GM18870 (cell line): ENCODE data around the gene OPN1MW3.
"Not testable (repeated sequence)": the region's sequence is repeated elsewhere in the genome, so short reads cannot be mapped to it uniquely, and the experiment has no call there.

Experiments
- ATAC-seq: cut with Tn5 transposase; IDR thresholded peaks from one replicate; pipeline ENCODE4 v1.9.1; 2021; ENCODE audit warnings: moderate library complexity; ENCODE audit not compliant: unreplicated experiment

The OPN1MW3 gene

DNA sequence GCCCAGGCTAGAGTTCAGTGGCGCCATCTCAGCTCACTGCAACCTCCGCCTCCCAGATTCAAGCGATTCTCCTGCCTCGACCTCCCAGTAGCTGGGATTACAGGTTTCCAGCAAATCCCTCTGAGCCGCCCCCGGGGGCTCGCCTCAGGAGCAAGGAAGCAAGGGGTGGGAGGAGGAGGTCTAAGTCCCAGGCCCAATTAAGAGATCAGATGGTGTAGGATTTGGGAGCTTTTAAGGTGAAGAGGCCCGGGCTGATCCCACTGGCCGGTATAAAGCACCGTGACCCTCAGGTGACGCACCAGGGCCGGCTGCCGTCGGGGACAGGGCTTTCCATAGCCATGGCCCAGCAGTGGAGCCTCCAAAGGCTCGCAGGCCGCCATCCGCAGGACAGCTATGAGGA is at the start of gene OPN1MW3:
Gene OPN1MW3 (plus strand): TSS at position 301 of the 400 bp plus-strand sequence. CDS start 38 bp downstream, at position 339.
- not testable (repeated sequence) for ATAC-seq

DNA sequence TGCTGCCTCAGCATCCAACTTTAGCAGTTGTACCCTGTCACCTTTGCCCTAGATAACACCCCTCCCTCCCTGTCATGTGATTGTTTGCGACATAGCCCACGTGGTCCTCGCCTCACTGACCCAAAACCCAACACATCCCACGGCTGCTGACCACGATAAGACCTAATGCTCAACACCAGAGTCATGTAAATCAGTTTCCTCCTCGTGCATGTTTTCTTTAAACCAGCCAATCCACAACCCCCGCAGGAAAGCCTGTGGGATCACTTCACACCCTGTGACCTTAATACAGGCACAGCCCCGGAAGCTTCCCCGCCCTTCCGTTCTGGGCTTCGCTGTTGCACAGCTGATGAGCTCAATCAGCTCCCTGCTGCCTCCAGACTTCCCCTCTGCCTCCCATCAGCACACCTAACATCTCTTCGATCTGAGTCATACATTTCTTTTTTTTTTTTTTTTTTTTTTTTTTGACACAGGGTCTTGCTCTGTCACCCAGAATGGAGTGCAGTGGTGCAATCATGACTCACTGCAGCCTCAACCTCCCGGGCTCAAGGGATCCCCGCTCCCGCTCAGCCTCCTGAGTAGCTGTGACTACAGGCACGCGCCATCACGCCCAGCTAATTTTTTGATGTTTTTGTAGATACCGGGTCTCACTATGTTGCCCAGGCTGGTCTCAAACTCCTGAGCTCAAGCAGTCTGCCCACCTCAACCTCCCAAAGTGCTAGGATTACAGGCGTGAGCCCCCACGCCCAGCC is 47.5 kb upstream of the OPN1MW3 start:
- not testable (repeated sequence) for ATAC-seq

DNA sequence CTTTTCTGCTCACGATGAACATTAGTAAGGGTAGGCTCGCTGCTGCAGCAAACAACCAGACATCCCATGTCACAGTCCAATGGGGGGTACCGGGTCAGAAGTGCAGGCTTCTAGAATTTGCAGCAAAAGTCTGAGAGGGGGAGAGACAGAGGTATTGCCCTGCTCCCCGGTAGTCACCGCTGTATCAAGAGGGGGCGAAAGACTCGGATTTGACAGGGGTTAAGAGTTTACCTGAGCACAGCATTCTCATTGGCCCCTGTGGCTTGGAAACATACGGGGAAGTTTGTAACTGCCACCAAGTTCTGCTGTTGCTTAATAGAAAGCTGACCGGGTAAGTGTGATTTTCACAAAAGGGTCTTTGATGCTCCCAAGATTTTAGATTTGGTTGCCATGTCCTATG is 46.3 kb upstream of the OPN1MW3 start:
- not testable (repeated sequence) for ATAC-seq

DNA sequence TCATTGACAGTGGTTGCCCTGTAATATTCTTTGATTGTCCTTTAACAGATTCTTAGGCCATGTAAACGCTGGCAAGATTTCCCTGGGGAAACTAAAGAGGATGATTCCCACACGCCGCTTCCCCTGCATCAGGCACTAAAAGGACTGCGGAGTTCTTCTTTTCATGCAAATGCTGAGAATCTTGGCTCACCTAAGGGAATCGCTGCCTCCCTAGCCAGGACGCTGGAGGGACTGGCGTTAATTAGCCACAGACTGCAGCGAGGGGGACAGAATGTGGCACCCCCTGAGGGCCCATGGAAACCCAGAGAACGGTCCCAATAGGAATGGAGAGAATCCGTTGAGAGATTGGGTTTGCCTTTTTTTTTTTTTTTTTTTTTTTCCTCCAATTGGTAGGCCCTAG is 45.9 kb upstream of the OPN1MW3 start:
- not testable (repeated sequence) for ATAC-seq

DNA sequence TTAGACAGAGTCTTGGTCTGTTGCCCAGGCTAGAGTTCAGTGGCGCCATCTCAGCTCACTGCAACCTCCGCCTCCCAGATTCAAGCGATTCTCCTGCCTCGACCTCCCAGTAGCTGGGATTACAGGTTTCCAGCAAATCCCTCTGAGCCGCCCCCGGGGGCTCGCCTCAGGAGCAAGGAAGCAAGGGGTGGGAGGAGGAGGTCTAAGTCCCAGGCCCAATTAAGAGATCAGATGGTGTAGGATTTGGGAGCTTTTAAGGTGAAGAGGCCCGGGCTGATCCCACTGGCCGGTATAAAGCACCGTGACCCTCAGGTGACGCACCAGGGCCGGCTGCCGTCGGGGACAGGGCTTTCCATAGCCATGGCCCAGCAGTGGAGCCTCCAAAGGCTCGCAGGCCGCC is 37.9 kb upstream of the OPN1MW3 start, which contains the start of gene OPN1MW2:
Gene OPN1MW2 (plus strand): TSS at position 301 of the 400 bp plus-strand sequence. CDS start 60 bp downstream, at position 361.
- not testable (repeated sequence) for ATAC-seq

DNA sequence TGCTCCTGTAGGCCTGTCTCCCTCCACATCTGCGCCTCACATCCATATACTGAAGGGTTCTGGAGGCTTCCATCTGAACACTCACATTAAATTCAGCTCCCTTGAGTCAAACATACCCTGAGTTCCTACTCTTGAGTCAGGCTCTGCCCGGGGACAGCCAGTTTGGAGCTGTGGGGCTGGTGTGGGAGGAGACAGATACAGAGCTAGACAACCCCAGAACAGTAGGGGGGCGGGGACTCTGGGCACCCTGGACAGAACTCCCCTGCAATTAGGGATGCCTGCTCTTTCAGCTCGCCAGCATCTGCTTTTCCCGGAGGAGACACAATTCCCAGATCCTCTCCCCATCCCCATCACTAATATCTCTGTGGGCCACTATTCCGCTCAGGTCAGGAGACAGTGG is 32.1 kb upstream of the OPN1MW3 start:
- not testable (repeated sequence) for ATAC-seq

DNA sequence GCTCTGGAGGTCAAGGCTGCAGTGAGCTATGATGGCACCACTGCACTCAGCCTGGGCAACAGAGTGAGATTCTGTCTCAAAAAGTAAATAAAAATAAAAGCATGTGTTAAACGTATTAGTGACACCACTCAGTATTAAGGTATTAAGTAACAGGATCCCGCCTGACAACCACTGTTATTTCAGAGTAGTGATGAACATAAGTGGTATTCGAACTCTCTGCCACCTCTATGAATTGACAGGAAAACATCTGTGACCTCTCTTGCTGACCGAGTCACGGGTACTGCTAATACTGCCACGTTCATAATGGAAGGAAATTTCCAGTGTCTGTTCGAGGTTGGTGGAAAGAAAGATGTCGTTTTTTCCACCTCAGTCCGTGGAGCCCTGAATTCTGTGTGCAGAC is 30.7 kb upstream of the OPN1MW3 start:
- ATAC-seq, result not testable (repeated sequence)

DNA sequence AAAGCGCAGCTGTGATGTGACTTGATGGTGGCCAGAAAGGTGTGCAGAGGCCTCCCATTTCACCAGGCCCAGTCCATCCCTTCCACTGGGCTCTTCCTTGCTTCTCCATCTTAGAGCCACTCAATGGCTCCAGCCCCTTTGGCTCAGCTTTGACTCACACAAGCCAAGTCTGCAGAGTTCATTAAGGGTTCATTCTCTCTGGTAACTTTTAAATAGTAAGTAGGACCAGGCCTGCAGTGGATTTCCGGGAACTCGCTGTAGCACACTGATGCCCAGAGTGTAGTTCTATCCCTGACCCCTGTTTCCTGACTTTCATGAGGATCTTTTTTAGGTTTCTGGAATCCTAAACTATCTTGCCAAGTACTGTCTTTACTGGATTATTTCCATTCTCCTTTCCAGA is 25.9 kb upstream of the OPN1MW3 start:
- not testable (repeated sequence) for ATAC-seq

DNA sequence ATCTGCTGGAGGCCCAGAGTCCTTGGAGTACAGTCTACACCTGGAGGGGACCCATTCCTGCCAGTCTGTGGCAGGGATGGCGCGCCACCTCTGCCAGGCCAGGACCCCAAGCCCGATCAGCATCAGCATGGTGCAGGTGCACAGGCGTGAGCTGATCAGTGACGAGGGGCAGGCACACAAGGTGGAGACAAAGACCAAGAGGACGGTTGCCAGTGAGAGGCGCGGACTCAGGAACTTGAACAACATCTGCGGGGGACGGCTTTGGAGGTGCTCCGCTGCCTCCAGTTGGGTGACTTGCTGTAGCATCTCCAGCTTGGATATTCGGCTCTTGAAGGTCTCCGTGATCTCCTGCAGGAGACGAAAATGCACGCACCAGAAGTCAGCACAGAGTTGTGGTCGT is 23.8 kb upstream of the OPN1MW3 start:
- ATAC-seq, result not testable (repeated sequence)

DNA sequence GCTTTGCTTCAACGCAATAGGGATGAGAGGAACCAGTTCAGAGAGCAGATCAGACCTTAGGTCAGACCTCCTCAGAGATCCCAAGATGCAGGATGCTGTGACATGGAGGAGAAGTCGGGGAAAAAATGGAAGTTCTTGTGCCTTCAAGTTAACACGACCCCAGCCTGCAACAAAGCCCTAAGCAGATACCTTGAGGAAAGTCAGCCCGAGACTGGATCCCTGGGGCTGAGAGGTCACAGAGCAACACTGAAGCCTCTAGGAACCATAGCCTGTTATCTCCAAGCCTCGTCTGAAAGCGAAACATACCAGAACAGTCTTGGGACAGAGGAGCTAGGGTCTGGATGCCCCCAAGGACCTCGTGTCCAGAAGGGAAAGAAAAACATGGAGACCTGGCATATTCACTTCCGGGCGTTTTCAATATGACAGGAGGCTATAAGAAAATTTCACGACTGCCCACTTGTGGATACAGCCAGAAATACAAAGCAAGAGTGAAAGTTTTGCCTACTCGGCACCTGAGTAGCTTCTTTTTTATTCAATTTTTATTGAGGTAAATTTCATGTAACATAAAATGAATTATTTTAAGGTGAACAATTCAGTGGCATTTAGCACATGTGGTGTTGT is 18.3 kb upstream of the OPN1MW3 start:
- not testable (repeated sequence) for ATAC-seq

DNA sequence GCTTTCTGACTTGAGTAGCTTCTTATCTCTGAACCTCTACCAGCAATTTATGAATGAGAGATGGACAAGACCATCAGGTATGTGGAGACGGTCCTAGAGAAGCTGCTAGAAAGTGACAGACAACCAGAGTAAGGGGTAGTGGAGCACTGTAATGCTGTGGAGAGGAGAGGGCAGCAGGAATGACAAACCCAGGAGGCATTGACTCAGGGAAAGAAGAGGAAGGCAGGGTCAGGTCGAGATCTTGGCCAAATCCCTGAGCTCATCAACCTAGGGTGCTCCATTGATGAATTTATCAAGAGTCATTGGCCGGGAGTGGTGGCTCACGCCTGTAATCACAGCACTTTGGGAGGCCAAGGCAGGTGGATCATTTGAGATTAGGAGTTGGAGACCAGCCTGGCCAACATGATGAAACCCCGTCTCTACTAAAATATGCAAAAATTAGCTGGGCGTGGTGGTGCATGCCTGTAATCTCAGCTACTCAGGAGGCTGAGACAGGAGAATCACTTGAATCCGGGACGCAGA is 17.3 kb upstream of the OPN1MW3 start:
- ATAC-seq, result not testable (repeated sequence)

DNA sequence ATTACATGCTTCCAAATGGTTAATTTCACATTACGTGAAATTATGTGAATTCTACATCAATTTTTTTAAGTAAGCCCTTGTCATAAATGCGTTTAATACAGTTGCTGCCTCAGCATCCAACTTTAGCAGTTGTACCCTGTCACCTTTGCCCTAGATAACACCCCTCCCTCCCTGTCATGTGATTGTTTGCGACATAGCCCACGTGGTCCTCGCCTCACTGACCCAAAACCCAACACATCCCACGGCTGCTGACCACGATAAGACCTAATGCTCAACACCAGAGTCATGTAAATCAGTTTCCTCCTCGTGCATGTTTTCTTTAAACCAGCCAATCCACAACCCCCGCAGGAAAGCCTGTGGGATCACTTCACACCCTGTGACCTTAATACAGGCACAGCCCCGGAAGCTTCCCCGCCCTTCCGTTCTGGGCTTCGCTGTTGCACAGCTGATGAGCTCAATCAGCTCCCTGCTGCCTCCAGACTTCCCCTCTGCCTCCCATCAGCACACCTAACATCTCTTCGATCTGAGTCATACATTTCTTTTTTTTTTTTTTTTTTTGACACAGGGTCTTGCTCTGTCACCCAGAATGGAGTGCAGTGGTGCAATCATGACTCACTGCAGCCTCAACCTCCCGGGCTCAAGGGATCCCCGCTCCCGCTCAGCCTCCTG is 9.9 kb upstream of the OPN1MW3 start:
- peak; percentile 50 for ATAC-seq

DNA sequence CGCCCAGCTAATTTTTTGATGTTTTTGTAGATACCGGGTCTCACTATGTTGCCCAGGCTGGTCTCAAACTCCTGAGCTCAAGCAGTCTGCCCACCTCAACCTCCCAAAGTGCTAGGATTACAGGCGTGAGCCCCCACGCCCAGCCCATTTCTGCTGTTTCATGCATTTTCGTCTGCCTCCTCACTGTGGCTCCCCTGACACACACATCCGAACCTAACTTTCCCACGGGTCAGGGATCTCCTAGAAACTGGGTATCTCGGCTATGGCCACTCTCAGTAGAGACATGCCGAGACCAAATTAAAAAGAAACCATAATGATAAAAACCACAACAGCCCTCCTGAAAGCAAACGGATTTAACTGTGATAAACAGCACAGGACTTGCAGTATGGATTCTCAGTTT is 9.3 kb upstream of the OPN1MW3 start:
- not testable (repeated sequence) for ATAC-seq

DNA sequence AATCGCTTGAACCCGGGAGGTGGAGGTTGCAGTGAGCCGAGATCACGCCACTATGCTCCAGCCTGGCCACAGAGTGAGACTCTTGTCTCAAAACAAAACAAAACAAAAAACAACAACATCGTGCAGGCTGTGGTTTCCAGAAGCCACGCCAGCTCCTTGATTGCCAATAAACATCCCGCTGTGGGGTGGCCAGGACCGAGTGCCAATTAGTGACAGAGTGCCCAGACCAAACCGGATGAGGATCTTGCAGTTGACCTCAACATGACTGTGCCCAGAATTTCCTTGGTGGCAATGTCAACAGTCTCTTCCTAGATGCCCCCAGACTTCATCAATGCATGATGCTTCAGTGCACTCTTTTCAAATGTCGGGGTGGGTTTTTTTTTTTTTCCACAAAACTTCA is 1.3 kb downstream of the OPN1MW3 start:
- not testable (repeated sequence) for ATAC-seq

DNA sequence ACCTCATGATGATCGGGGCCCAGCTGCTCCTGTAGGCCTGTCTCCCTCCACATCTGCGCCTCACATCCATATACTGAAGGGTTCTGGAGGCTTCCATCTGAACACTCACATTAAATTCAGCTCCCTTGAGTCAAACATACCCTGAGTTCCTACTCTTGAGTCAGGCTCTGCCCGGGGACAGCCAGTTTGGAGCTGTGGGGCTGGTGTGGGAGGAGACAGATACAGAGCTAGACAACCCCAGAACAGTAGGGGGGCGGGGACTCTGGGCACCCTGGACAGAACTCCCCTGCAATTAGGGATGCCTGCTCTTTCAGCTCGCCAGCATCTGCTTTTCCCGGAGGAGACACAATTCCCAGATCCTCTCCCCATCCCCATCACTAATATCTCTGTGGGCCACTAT is 5.7 kb downstream of the OPN1MW3 start:
- not testable (repeated sequence) for ATAC-seq

DNA sequence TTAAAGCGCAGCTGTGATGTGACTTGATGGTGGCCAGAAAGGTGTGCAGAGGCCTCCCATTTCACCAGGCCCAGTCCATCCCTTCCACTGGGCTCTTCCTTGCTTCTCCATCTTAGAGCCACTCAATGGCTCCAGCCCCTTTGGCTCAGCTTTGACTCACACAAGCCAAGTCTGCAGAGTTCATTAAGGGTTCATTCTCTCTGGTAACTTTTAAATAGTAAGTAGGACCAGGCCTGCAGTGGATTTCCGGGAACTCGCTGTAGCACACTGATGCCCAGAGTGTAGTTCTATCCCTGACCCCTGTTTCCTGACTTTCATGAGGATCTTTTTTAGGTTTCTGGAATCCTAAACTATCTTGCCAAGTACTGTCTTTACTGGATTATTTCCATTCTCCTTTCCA is 11.9 kb downstream of the OPN1MW3 start:
- ATAC-seq, result not testable (repeated sequence)

DNA sequence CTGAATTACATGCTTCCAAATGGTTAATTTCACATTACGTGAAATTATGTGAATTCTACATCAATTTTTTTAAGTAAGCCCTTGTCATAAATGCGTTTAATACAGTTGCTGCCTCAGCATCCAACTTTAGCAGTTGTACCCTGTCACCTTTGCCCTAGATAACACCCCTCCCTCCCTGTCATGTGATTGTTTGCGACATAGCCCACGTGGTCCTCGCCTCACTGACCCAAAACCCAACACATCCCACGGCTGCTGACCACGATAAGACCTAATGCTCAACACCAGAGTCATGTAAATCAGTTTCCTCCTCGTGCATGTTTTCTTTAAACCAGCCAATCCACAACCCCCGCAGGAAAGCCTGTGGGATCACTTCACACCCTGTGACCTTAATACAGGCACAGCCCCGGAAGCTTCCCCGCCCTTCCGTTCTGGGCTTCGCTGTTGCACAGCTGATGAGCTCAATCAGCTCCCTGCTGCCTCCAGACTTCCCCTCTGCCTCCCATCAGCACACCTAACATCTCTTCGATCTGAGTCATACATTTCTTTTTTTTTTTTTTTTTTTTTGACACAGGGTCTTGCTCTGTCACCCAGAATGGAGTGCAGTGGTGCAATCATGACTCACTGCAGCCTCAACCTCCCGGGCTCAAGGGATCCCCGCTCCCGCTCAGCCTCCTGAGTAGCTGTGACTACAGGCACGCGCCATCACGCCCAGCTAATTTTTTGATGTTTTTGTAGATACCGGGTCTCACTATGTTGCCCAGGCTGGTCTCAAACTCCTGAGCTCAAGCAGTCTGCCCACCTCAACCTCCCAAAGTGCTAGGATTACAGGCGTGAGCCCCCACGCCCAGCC is 27.3 kb downstream of the OPN1MW3 start:
- not testable (repeated sequence) for ATAC-seq

DNA sequence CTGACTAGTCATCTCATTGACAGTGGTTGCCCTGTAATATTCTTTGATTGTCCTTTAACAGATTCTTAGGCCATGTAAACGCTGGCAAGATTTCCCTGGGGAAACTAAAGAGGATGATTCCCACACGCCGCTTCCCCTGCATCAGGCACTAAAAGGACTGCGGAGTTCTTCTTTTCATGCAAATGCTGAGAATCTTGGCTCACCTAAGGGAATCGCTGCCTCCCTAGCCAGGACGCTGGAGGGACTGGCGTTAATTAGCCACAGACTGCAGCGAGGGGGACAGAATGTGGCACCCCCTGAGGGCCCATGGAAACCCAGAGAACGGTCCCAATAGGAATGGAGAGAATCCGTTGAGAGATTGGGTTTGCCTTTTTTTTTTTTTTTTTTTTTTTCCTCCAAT is 29.0 kb downstream of the OPN1MW3 start:
- ATAC-seq, result not testable (repeated sequence)

DNA sequence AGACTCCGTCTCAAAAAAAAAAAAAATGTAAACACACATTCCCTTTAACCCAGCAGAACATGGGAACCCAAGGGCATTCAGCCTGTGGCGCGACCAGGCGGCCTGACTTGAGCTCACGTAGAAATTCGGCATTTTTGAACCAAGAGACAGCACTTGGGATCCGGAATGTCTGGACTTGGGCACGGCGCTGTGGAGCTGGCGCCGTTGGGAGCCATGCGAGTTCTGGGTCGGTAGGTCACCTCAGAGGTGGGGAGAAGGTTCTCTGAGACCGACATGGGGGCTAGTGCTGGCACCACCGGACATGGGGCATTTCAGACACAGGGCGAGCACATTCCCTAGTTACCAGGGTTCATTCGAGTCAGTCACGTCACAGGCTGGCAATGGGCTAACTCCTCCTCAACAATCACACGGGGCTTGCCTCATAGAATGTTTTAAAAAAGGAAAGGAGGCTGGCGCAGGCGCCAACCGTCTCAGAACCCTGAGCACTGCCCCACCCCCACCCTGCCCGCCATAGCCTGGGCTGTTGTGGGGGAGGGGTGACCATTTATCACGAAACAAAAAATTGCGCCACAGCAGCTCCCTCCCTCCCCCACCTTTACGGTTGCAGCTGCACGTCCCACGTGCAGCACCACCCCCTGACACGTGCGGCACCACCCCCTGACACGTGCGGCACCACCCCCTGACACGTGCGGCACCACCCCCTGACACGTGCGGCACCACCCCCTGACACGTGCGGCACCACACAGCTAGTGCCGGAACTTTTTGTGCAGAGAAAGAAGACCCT is 37.6 kb downstream of the OPN1MW3 start, which contains the start of gene TEX28:
Gene TEX28 (minus strand): TSS at position 334 of the 784 bp plus-strand sequence. CDS start 3,007 bp downstream, outside the sequence.
- ATAC-seq, result no peak
